A673 (cell line): ENCODE data around the gene RNF17.

Source experiments
- CTCF ChIP-seq: fragments of 300-800, 200-600 bp; sonication (generic); conservative IDR thresholded peaks from 2 replicates; pipeline ENCODE4 v1.5.1; 2017; ENCODE audit warnings: low read depth, mild to moderate bottlenecking, antibody characterized with exemption, low read length, moderate library complexity, mixed read lengths
- EZH2 ChIP-seq: fragments of 200-600 bp; sonication (generic); IDR thresholded peaks from 2 replicates; pipeline ENCODE4 v1.6.1; 2017; ENCODE audit warnings: borderline replicate concordance, low read depth, mild to moderate bottlenecking, mixed read lengths, antibody characterized with exemption, low read length; ENCODE audit not compliant: poor library complexity, severe bottlenecking

GRCh38 chr13:24875566-24875965 is 111.6 kb downstream of the RNF17 start:
- TF ChIP-seq CTCF (no peak), EZH2 (no peak)
